K562 (cell line): Measurements from ENCODE around the gene FAM89B. TPM values are rescaled to one million over a fixed set of nuclear protein-coding genes. Genes with fewer than 3 reads are reported as not detected.
A peak's percentile ranks its signal among the peaks of the same experiment; 100 is the strongest.

ENCODE experiments used
- ATAC-seq: fragments of 200-7000 bp; cut with Tn5 transposase; 3 replicates; pipeline ENCODE4 v1.9.1; 2020; ENCODE audit warnings: moderate library complexity
- BruUV-seq: library from RNA; stranded (reverse); fragments of 400-500 nt; replicated peaks from 2 replicates; lab custom pipeline; 2021; lab: Mats Ljungman, UMichigan
- CTCF ChIA-PET: fragments of 300-600 bp; formaldehyde crosslinking; extraction: SDS; loops from one replicate; lab custom pipeline; 2021; ENCODE audit warnings: low intra/inter-chr PET ratio; lab: Yijun Ruan, JAX
- POLR2A ChIA-PET: fragments of 300-600, 350-650 bp; sonication (Branson Sonifier 250); formaldehyde crosslinking; extraction: SDS; loops from one replicate; lab custom pipeline; 2021; ENCODE audit warnings: antibody characterized with exemption, inconsistent platforms; lab: Yijun Ruan, JAX
- DNase-seq, 4 experiments: peaks; one replicate each; pipeline versions ENCODE4 v3.0.0 to v3.0.0-alpha.2; 2011 to 2018; ENCODE audit warnings: low spot score in 3 of 4, mixed read lengths in 3 of 4; ENCODE audit errors: extremely low read depth in 1 of 4
- FAIRE-seq: peaks from 2 replicates; lab custom pipeline; 2011; peaks lifted over from hg19 to GRCh38; lab: Jason Lieb, UNC
- H2AFZ ChIP-seq: 2 replicates; pipeline ENCODE4 v1.6.0; 2011; ENCODE audit warnings: low read depth, low read length, control low read depth, inconsistent platforms
- H3K27ac ChIP-seq: fragments of 200-600 bp; 3 replicates; pipeline ENCODE4 v1.8.0; 2011; ENCODE audit warnings: low read depth, mild to moderate bottlenecking, control low read depth, inconsistent platforms, low read length, moderate library complexity, mixed read lengths; ENCODE audit errors: extremely low read depth
- H3K27me3 ChIP-seq, 2 experiments: fragments of 300-600 bp in 1 of 2; 2 replicates in 1 of 2; 3 replicates in 1 of 2; pipeline versions ENCODE4 v1.6.0 to v1.8.0; 2011; ENCODE audit warnings: inconsistent platforms in 2 of 2, low read length in 2 of 2, mild to moderate bottlenecking in 1 of 2, mixed read lengths in 1 of 2, moderate library complexity in 1 of 2; ENCODE audit not compliant: control insufficient read depth in 2 of 2, insufficient read depth in 2 of 2
- H3K36me3 ChIP-seq: fragments of 300-600 bp; 3 replicates; pipeline ENCODE4 v1.8.0; 2011; ENCODE audit warnings: mild to moderate bottlenecking, low read length, inconsistent platforms; ENCODE audit not compliant: control insufficient read depth, insufficient read depth
- H3K4me1 ChIP-seq, 2 experiments: fragments of 200-600 bp in 1 of 2; replicated peaks in 1 of 2; 2 replicates in 1 of 2; 3 replicates in 1 of 2; pipeline versions ENCODE4 v1.5.1 to v1.8.0; 2011; ENCODE audit warnings: inconsistent platforms in 2 of 2, low read length in 2 of 2, mild to moderate bottlenecking in 1 of 2, mixed read lengths in 1 of 2, moderate library complexity in 1 of 2; ENCODE audit not compliant: control insufficient read depth in 2 of 2, insufficient read depth in 2 of 2
- H3K4me2 ChIP-seq: 2 replicates; pipeline ENCODE4 v1.6.1; 2011; ENCODE audit warnings: low read length, control low read depth, inconsistent platforms, mixed read lengths; ENCODE audit not compliant: insufficient read depth
- H3K4me3 ChIP-seq: fragments of 200-600 bp; sonication (generic), shearing (Covaris generic); 2 replicates; pipeline ENCODE4 v1.5.1; 2016; ENCODE audit warnings: control low read depth, inconsistent platforms
- H3K79me2 ChIP-seq: fragments of 200-600 bp; 3 replicates; pipeline ENCODE4 v1.8.0; 2011; ENCODE audit warnings: low read length, inconsistent platforms; ENCODE audit not compliant: control insufficient read depth, insufficient read depth
- H3K9ac ChIP-seq, 2 experiments: 2 replicates each; pipeline versions ENCODE4 v1.6.0 to v1.6.1; 2011; ENCODE audit warnings: low read depth in 2 of 2, low read length in 2 of 2, control low read depth in 1 of 2, inconsistent platforms in 1 of 2, mild to moderate bottlenecking in 1 of 2, mixed read lengths in 1 of 2; ENCODE audit not compliant: insufficient read depth in 1 of 2
- H3K9me1 ChIP-seq: one replicate; pipeline ENCODE4 v1.6.0; 2011; ENCODE audit warnings: inconsistent platforms, mild to moderate bottlenecking, low read length, moderate library complexity; ENCODE audit not compliant: control insufficient read depth, insufficient read depth
- H3K9me3 ChIP-seq: replicated peaks from 2 replicates; pipeline ENCODE4 v1.5.1; 2011; ENCODE audit warnings: low read depth, low read length, inconsistent platforms; ENCODE audit not compliant: control insufficient read depth, insufficient read depth
- H4K20me1 ChIP-seq: replicated peaks from 2 replicates; pipeline ENCODE4 v1.6.1; 2011; ENCODE audit warnings: low read length, inconsistent platforms, mixed read lengths; ENCODE audit not compliant: control insufficient read depth, insufficient read depth
- GABPB1 ChIP-seq: sonication (generic); formaldehyde crosslinking; IDR thresholded peaks from 2 replicates; pipeline ENCODE4 v1.8.0; 2022; ENCODE audit warnings: mild to moderate bottlenecking, missing genetic modification reagents
- HMGN3 ChIP-seq: IDR thresholded peaks from 2 replicates; pipeline ENCODE4 v1.6.1; 2011; ENCODE audit warnings: borderline replicate concordance, low read depth, mild to moderate bottlenecking, mixed read lengths, low read length; ENCODE audit not compliant: insufficient read length; ENCODE audit errors: extremely low read depth
- POLR2G ChIP-seq: fragments of 200-400 bp; formaldehyde crosslinking; IDR thresholded peaks from 2 replicates; pipeline ENCODE4 v1.6.1; 2017; ENCODE audit warnings: low read depth, mild to moderate bottlenecking, antibody characterized with exemption, low read length, moderate library complexity
- RBFOX2 ChIP-seq: fragments of 200-400 bp; formaldehyde crosslinking; IDR thresholded peaks from 2 replicates; pipeline ENCODE4 v1.6.1; 2017; ENCODE audit warnings: low read depth, mild to moderate bottlenecking, low read length, moderate library complexity
- SMARCC2 ChIP-seq: fragments of 450-650 bp; IDR thresholded peaks from 2 replicates; pipeline ENCODE4 v1.6.1; 2017; ENCODE audit warnings: antibody characterized with exemption, moderate library complexity, mild to moderate bottlenecking, low read depth
- WGBS: fragments of 100-300 bp; shearing (Covaris generic); methylation state at CpG from one replicate; pipeline ENCODE4 v1.1.6; 2016; ENCODE audit warnings: low coverage, mixed read lengths; ENCODE audit not compliant: insufficient coverage; ENCODE audit errors: missing lambda C conversion rate; 5-methylcytosine and 5-hydroxymethylcytosine counted together
- in situ Hi-C: fragments of 300-500 bp; cut with MboI; formaldehyde crosslinking; loops from 4 replicates; pipeline ENCODE4 v1.15.0; 2018; ENCODE audit warnings: inconsistent platforms, mixed read lengths
- intact Hi-C: fragments of 100-400 bp; cut with micrococcal nuclease; formaldehyde crosslinking; loops from 2 replicates; pipeline ENCODE4 v1.14.2; 2022
- polyA plus RNA-seq, 8 experiments: library from polyadenylated mRNA; depleted of rRNA in 4 of 8; stranded (reverse) in 5 of 8; unstranded in 3 of 8; fragments of >200 nt; fragmentation: Nextera tagmentation in 2 of 8; fragmentation: Illumina TruSeq in 1 of 8; extraction: Ambion mirVana in 2 of 8; extraction: Trizol in 1 of 8; gene quantifications; 2 replicates each; pipeline versions ENCODE4 v1.2.1 to v1.2.3, GENCODE V29; 2011 to 2014; ENCODE audit warnings: inconsistent platforms in 1 of 8, missing spikeins in 1 of 8
- total RNA-seq, 7 experiments: library from RNA; depleted of rRNA in 6 of 7; stranded (reverse); fragments of >200 nt in 6 of 7; fragmentation: Illumina TruSeq in 2 of 7; extraction: Trizol in 2 of 7; gene quantifications; 2 replicates each; pipeline versions ENCODE4 v1.2.1 to v1.2.3, GENCODE V29; 2011 to 2021; ENCODE audit warnings: low replicate concordance in 1 of 7

Gene FAM89B
- total and polyA plus RNA-seq, 9 of the 15 experiments (the other 6 are each of a cell fraction or from before 2014, with no cell fraction given): 0.32 to 27.6 (median 11.9) TPM

DNA sequence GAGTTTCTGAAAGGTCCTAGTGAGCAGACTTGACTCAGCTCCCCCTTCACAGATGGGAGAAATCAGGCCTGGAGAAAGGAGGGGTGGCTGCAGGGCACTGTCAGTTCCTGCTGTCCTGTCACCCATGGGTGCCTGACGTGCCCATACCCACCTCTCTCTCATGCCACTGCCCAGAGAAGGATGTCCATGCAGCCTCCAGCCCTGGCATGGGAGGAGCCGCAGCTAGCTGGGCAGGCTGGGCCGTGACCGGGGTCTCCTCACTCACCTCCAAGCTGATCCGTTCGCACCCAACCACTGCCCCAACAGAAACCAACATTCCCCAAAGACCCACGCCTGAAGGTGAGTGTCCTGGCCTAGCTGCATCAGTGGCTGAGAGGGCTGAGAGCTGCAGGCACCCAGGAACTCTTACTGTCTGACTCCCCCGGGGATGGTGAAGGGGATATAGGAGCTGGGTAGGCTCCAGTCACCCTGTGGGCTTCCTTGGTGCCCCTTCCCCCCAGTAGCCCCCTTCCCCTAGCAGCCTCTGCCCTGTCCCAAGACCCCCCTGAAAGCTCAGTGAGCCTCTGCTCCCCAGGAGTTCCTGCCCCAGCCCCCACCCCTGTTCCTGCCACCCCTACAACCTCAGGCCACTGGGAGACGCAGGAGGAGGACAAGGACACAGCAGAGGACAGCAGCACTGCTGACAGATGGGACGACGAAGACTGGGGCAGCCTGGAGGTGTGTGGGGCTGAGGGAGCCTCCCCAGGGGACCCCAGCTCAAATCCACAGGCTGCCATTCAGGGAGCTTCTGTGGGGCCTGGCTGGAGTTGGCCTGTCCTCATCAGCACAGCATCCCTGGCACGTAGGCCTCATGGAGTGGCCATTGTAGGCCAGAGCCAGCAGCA lies 35.7 kb upstream of the FAM89B start:
- BruUV-seq: no TSS peak
- 88% methylated on average over 12 of the region's 12 CpGs for WGBS
- Histone ChIP-seq H4K20me1 (0 out of 2 replicates have a peak, but pooled peaks cover 1% of the 10 kb centered on the region), H3K4me1 (peaks cover 8 to 50% of the 10 kb centered on the region in 2 experiments), H3K79me2 (no peaks in the 10 kb centered on the region; the same call in 2 of the 3 replicates), H2AFZ (no peak overlapping the region), H3K27ac (no peak overlapping the region), H3K36me3 (peaks cover 68% of the 10 kb centered on the region; the same call in 2 of the 3 replicates), H3K4me2 (no peak overlapping the region), H3K4me3 (no peak overlapping the region), H3K9me3 (no peaks in the 10 kb centered on the region), H3K27me3 (no peaks in the 10 kb centered on the region), H3K9ac (0 out of 4 replicates have a peak overlapping the region, but pooled peaks of 1 of the 2 experiments have one; percentile 41), H3K9me1 (no peaks in the 10 kb centered on the region)
- no peak for DNase-seq
- CTCF ChIA-PET: no interaction called here
- in situ Hi-C loops (no loop called here), intact Hi-C loops (no loop called here)
- ATAC-seq: no peak
- POLR2A ChIA-PET: interaction anchor here (0.5 to 6.5 kb wide), 8 partner anchors 10 to 117 kb away, joined by 3 to 48 read pairs (median 6); partner anchors contain the start of genes MALAT1, NEAT1 and SCYL1
- no peak for FAIRE-seq
- TF ChIP-seq POLR2G (peak; percentile 52), SMARCC2 (no peak), RBFOX2 (peak; percentile 35), HMGN3 (no peak), GABPB1 (no peak)
